PC-9 (cell line): ENCODE data around the gene ANP32D.

ENCODE experiments used
- EZH2 ChIP-seq: fragments of 200-600 bp; sonication (generic); IDR thresholded peaks from 2 replicates; pipeline ENCODE4 v1.8.0; 2017; ENCODE audit warnings: antibody characterized with exemption, low read depth
- TF ChIP-seq, protein P1 (sequence below): fragments of 200-600 bp; sonication (generic); conservative IDR thresholded peaks from 2 replicates; pipeline ENCODE4 v1.6.1; 2017; ENCODE audit warnings: mixed run types, antibody characterized with exemption, mild to moderate bottlenecking, moderate library complexity

DNA sequence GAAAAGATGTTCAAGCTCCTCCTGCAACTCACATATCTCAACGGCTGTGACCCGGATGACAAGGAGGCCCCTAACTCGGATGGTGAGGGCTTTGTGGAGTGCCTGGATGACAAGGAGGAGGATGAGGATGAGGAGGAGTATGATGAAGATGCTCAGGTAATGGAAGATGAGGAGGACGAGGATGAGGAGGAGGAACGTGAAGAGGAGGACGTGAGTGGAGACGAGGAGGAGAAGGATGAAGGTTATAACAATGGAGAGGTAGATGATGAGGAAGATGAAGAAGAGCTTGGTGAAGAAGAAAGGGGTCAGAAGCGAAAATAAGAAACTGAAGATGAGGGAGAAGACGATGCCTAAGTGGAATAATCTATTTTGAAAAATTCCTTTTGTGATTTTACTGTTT is 702 bp downstream of the ANP32D start:
- TF ChIP-seq, protein P1, sequence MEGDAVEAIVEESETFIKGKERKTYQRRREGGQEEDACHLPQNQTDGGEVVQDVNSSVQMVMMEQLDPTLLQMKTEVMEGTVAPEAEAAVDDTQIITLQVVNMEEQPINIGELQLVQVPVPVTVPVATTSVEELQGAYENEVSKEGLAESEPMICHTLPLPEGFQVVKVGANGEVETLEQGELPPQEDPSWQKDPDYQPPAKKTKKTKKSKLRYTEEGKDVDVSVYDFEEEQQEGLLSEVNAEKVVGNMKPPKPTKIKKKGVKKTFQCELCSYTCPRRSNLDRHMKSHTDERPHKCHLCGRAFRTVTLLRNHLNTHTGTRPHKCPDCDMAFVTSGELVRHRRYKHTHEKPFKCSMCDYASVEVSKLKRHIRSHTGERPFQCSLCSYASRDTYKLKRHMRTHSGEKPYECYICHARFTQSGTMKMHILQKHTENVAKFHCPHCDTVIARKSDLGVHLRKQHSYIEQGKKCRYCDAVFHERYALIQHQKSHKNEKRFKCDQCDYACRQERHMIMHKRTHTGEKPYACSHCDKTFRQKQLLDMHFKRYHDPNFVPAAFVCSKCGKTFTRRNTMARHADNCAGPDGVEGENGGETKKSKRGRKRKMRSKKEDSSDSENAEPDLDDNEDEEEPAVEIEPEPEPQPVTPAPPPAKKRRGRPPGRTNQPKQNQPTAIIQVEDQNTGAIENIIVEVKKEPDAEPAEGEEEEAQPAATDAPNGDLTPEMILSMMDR = no peak
- TF ChIP-seq EZH2 = no peak
